OCI-LY3 (cell line): Measurements from ENCODE around the gene ANAPC15.
A peak's percentile ranks its signal among the peaks of the same experiment; 100 is the strongest.

Source experiments
- H2AFZ ChIP-seq: fragments of 200-600, 300-600 bp; shearing (Covaris generic); 2 replicates; pipeline ENCODE4 v1.6.0; 2014; ENCODE audit warnings: antibody characterized with exemption, low read depth, low read length
- H3K27ac ChIP-seq: fragments of 200-600, 300-600 bp; sonication (generic); 2 replicates; pipeline ENCODE4 v1.5.1; 2014; ENCODE audit warnings: mild to moderate bottlenecking, low read length, moderate library complexity, mixed read lengths
- H3K27me3 ChIP-seq: fragments of 200-600, 300-600 bp; sonication (generic); 2 replicates; pipeline ENCODE4 v1.6.1; 2014; ENCODE audit warnings: low read depth, low read length, mixed read lengths
- H3K36me3 ChIP-seq: fragments of 200-600, 300-600 bp; sonication (generic); replicated peaks from 2 replicates; pipeline ENCODE3; 2014; ENCODE audit warnings: low read depth, low read length, mixed read lengths
- H3K4me1 ChIP-seq: fragments of 300-600, 200-600 bp; sonication (generic); 2 replicates; pipeline ENCODE4 v1.6.1; 2014; ENCODE audit warnings: low read length, mixed read lengths
- H3K4me2 ChIP-seq: fragments of 200-600, 300-600 bp; sonication (generic); 2 replicates; pipeline ENCODE4 v1.6.1; 2014; ENCODE audit warnings: low read length, mixed read lengths
- H3K4me3 ChIP-seq: fragments of 300-600, 200-600 bp; sonication (generic); 2 replicates; pipeline ENCODE4 v1.5.1; 2014; ENCODE audit warnings: antibody characterized with exemption, mild to moderate bottlenecking, low read length, moderate library complexity
- H3K79me2 ChIP-seq: fragments of 300-600, 200-600 bp; shearing (Covaris generic); 2 replicates; pipeline ENCODE4 v1.6.1; 2014; ENCODE audit warnings: mild to moderate bottlenecking, low read length, mixed read lengths
- H3K9ac ChIP-seq: fragments of 300-600, 200-600 bp; shearing (Covaris generic); 2 replicates; pipeline ENCODE4 v1.6.0; 2014; ENCODE audit warnings: mild to moderate bottlenecking, low read length, moderate library complexity
- H3K9me3 ChIP-seq: fragments of 200-600, 300-600 bp; shearing (Covaris generic); 2 replicates; pipeline ENCODE4 v1.6.1; 2014; ENCODE audit warnings: low read length, mixed read lengths; ENCODE audit not compliant: insufficient read depth
- H4K20me1 ChIP-seq: fragments of 200-600, 300-600 bp; sonication (generic); 2 replicates; pipeline ENCODE4 v1.6.1; 2016; ENCODE audit warnings: low read length, mixed read lengths; ENCODE audit not compliant: insufficient read depth
- EZH2phosphoT487 ChIP-seq: fragments of 200-600 bp; shearing (Covaris generic); IDR thresholded peaks from 2 replicates; pipeline ENCODE4 v1.6.1; 2018; ENCODE audit warnings: antibody characterized with exemption, mixed run types, low read depth
- TF ChIP-seq, protein P1 (sequence below): fragments of 200-600, 300-600 bp; sonication (generic); IDR thresholded peaks from 2 replicates; pipeline ENCODE4 v1.5.1; 2014; ENCODE audit warnings: antibody characterized with exemption, low read length, low read depth

Gene ANAPC15

DNA sequence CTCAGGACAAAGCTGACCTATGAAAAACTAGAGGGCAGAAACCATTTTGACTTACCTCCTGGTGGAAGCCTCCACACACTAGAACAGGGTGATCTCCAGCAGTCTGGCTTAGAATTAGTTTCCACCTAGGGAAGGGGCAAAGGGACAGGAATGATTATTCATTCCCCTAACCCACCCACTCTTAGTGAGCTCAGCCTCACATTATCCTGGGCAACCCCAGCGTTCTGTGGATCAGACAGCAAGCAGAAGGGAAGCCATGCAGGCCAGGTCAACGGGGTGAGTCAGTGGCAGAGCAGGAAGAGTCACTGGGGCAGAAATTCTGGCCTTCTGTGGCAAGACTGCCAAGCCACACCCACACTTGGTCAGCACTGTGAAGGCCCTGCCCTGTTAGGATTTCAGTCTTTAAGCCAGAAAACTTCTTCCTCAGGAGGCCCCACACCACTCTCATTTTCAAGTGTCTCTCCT lies 42.7 kb downstream of the ANAPC15 start:
- H3K4me2 ChIP-seq: peak overlapping the region; percentile 3; the same call in 1 of the 2 replicates
- TF ChIP-seq EZH2phosphoT487: no peak
- TF ChIP-seq, protein P1, sequence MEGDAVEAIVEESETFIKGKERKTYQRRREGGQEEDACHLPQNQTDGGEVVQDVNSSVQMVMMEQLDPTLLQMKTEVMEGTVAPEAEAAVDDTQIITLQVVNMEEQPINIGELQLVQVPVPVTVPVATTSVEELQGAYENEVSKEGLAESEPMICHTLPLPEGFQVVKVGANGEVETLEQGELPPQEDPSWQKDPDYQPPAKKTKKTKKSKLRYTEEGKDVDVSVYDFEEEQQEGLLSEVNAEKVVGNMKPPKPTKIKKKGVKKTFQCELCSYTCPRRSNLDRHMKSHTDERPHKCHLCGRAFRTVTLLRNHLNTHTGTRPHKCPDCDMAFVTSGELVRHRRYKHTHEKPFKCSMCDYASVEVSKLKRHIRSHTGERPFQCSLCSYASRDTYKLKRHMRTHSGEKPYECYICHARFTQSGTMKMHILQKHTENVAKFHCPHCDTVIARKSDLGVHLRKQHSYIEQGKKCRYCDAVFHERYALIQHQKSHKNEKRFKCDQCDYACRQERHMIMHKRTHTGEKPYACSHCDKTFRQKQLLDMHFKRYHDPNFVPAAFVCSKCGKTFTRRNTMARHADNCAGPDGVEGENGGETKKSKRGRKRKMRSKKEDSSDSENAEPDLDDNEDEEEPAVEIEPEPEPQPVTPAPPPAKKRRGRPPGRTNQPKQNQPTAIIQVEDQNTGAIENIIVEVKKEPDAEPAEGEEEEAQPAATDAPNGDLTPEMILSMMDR: no peak
- peaks cover 14% of the 10 kb centered on the region for H3K4me1 ChIP-seq
- peaks cover 39% of the 10 kb centered on the region for H4K20me1 ChIP-seq
- H3K4me3 ChIP-seq: no peak overlapping the region
- no peaks in the 10 kb centered on the region for H3K9me3 ChIP-seq
- no peak overlapping the region for H3K27ac ChIP-seq
- H3K36me3 ChIP-seq: peaks cover 13% of the 10 kb centered on the region
- H3K9ac ChIP-seq: no peak overlapping the region
- H3K79me2 ChIP-seq: peaks cover 61% of the 10 kb centered on the region
- no peaks in the 10 kb centered on the region for H3K27me3 ChIP-seq
- H2AFZ ChIP-seq: no peak overlapping the region

GRCh38 chr11:72069200-72069599 lies 43.3 kb downstream of the ANAPC15 start:
- peaks cover 56% of the 10 kb centered on the region for H3K79me2 ChIP-seq
- H3K9ac ChIP-seq: no peak overlapping the region
- H3K4me3 ChIP-seq: no peak overlapping the region

DNA sequence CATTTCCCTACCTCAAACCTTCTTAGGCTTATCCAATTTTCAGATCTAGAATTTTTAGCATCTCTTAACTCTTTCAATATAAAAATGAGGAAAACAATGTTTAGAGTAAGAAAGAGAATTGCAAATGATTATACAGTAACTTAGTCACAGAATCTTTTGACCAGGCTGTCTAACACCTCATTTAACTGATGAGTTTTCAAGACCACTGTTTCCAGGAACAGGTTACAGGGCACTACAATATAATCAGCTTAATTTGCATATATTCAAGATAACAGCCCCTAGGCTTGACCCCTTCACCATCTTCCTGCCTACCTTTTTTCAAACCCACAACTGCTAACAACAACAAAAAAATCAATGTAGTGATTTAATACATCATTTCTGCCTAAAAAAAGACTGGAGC lies 44.8 kb downstream of the ANAPC15 start:
- H3K36me3 ChIP-seq: peaks cover 15% of the 10 kb centered on the region
- H4K20me1 ChIP-seq: peaks cover 39% of the 10 kb centered on the region
- H3K79me2 ChIP-seq: peaks cover 43% of the 10 kb centered on the region

More at GRCh38 chr11:72069200-72069599, 43.3 kb downstream of the ANAPC15 start:
- Histone ChIP-seq H3K27me3 (no peaks in the 10 kb centered on the region), H3K36me3 (peaks cover 13% of the 10 kb centered on the region), H3K9me3 (no peaks in the 10 kb centered on the region), H3K4me1 (peaks cover 14% of the 10 kb centered on the region), H3K27ac (no peak overlapping the region), H3K4me2 (peak overlapping the region; percentile 3), H2AFZ (no peak overlapping the region), H4K20me1 (peaks cover 39% of the 10 kb centered on the region)
- TF ChIP-seq EZH2phosphoT487: no peak
- TF ChIP-seq, protein P1: no peak

GRCh38 chr11:72067266-72067665 lies 45.2 kb downstream of the ANAPC15 start:
- H3K27me3 ChIP-seq: no peaks in the 10 kb centered on the region
- no peak overlapping the region for H3K4me2 ChIP-seq
- no peak overlapping the region for H3K4me3 ChIP-seq
- H4K20me1 ChIP-seq: peaks cover 36% of the 10 kb centered on the region
- no peak overlapping the region for H3K27ac ChIP-seq
- H3K9ac ChIP-seq: no peak overlapping the region
- H3K9me3 ChIP-seq: no peaks in the 10 kb centered on the region
- no peak overlapping the region for H2AFZ ChIP-seq
- peaks cover 14% of the 10 kb centered on the region for H3K4me1 ChIP-seq
- peaks cover 39% of the 10 kb centered on the region for H3K79me2 ChIP-seq
- peaks cover 15% of the 10 kb centered on the region for H3K36me3 ChIP-seq
- TF ChIP-seq, protein P1: no peak
- TF ChIP-seq EZH2phosphoT487: no peak

More for the DNA sequence above, 44.8 kb downstream of the ANAPC15 start:
- H3K9ac ChIP-seq: no peak overlapping the region
- no peaks in the 10 kb centered on the region for H3K27me3 ChIP-seq
- H3K4me1 ChIP-seq: peaks cover 14% of the 10 kb centered on the region
- TF ChIP-seq, protein P1: no peak
- no peak for TF ChIP-seq EZH2phosphoT487
- H3K4me3 ChIP-seq: no peak overlapping the region
- H3K9me3 ChIP-seq: no peaks in the 10 kb centered on the region
- no peak overlapping the region for H2AFZ ChIP-seq
- no peak overlapping the region for H3K4me2 ChIP-seq
- H3K27ac ChIP-seq: no peak overlapping the region
